WERI-Rb-1 (cell line): ENCODE results near the gene IFT22.

Source experiments
- DNase-seq: peaks from one replicate; pipeline ENCODE4 v3.0.0-alpha.2; 2020
- H3K27ac ChIP-seq: fragments of 250-450 bp; sonication (Bioruptor Pico); 2 replicates; pipeline ENCODE4 v1.5.1; 2020; ENCODE audit warnings: mild to moderate bottlenecking, moderate library complexity
- H3K27me3 ChIP-seq: fragments of 250-450 bp; sonication (Bioruptor Pico); 2 replicates; pipeline ENCODE4 v1.5.1; 2021; ENCODE audit warnings: mild to moderate bottlenecking, low read depth, moderate library complexity; ENCODE audit not compliant: insufficient read depth, severe bottlenecking
- H3K36me3 ChIP-seq: fragments of 250-450 bp; sonication (Bioruptor Pico); 2 replicates; pipeline ENCODE4 v1.5.1; 2020; ENCODE audit warnings: mild to moderate bottlenecking, moderate library complexity
- H3K4me3 ChIP-seq: 2 replicates; pipeline ENCODE4 v1.5.1; 2011; ENCODE audit warnings: low read depth, mild to moderate bottlenecking, control low read depth, low read length
- H3K9me3 ChIP-seq: fragments of 250-450 bp; sonication (Bioruptor Pico); 2 replicates; pipeline ENCODE4 v1.5.1; 2021; ENCODE audit warnings: mild to moderate bottlenecking, moderate library complexity; ENCODE audit not compliant: severe bottlenecking
- TF ChIP-seq, protein P1 (sequence below): IDR thresholded peaks from 2 replicates; pipeline ENCODE4 v1.5.1; 2011; ENCODE audit warnings: low read depth, mild to moderate bottlenecking, control low read depth, inconsistent platforms, low read length

The IFT22 gene

DNA sequence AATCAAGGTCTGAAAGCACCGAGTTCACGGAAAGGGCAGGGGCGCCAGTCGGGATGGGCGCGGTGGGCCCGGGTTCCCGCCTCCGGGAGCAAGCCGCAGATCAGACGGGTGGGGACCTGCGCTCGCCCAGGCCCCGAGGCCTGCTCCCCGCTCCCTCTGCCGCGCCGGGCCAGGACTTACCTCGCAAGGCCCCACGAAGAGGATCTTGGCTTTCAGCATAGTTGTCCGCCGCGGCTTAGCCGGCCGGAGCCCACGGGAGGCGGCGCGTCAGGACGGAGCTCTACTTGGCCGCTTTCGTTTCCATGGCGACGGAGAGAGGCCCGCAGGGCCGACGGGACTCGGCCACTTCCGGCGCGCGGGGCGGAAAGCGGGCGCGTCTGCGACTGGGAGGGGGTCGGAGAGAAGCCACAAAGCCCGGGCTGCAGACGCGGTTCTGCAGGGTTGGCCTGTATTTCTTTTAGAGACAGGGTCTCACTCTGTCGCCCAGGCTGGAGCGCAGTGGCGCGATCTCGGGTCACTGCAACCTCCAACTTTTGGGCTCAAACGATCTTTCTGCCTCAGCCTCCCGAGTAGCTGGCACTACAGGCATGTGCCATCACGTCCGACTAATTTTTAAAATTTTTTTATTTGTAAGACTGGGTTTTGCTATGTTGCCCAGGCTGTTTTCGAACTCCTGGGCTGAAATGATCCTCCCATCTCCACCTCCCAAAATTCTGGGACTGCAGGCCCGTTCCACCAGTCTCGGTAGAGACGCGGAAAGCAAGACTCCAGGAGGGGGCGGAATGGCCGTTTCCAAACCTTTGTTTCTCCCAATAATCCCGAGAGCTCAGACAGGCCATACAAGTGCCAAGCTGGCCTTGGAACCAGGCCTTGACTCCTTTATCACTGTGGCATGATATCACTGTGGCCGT is at the start of gene IFT22:
Gene IFT22, minus strand, starts transcription at position 322 of the 911 bp plus-strand sequence. Its CDS starts 103 bp downstream, at position 219.
- H3K9me3 ChIP-seq: no peaks in the 10 kb centered on the region
- TF ChIP-seq, protein P1, sequence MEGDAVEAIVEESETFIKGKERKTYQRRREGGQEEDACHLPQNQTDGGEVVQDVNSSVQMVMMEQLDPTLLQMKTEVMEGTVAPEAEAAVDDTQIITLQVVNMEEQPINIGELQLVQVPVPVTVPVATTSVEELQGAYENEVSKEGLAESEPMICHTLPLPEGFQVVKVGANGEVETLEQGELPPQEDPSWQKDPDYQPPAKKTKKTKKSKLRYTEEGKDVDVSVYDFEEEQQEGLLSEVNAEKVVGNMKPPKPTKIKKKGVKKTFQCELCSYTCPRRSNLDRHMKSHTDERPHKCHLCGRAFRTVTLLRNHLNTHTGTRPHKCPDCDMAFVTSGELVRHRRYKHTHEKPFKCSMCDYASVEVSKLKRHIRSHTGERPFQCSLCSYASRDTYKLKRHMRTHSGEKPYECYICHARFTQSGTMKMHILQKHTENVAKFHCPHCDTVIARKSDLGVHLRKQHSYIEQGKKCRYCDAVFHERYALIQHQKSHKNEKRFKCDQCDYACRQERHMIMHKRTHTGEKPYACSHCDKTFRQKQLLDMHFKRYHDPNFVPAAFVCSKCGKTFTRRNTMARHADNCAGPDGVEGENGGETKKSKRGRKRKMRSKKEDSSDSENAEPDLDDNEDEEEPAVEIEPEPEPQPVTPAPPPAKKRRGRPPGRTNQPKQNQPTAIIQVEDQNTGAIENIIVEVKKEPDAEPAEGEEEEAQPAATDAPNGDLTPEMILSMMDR: peak; percentile 65
- peaks cover 21% of the 10 kb centered on the region for H3K36me3 ChIP-seq
- H3K27ac ChIP-seq: peak within 1 kb of the TSS; percentile 85
- H3K27me3 ChIP-seq: no peaks in the 10 kb centered on the region
- peak; percentile 96 for DNase-seq
- H3K4me3 ChIP-seq: peak within 1 kb of the TSS; percentile 60

DNA sequence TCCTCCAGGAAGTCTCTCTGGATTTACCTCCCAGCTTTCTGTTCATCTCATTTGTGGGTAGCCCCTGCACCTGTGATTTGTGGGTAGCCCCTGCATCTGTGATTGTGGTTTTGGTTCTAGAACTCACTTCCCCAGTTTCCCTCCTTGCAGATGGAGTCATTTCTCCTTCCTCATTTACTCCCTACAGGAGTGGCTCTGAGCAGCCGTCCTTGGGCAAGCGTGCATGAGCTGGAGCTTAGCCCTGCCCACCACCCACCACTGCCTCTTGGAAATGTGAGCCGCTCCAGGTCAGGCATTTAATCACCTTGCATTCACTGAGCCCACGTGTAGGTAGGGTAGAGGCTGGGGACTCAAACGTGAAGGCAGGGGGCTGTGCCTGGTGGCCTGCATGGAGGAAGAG is 49.2 kb upstream of the IFT22 start:
- Histone ChIP-seq H3K27me3 (no peaks in the 10 kb centered on the region), H3K4me3 (no peak overlapping the region), H3K36me3 (no peaks in the 10 kb centered on the region), H3K9me3 (no peaks in the 10 kb centered on the region), H3K27ac (no peak overlapping the region)
- no peak for DNase-seq
- TF ChIP-seq, protein P1: no peak

DNA sequence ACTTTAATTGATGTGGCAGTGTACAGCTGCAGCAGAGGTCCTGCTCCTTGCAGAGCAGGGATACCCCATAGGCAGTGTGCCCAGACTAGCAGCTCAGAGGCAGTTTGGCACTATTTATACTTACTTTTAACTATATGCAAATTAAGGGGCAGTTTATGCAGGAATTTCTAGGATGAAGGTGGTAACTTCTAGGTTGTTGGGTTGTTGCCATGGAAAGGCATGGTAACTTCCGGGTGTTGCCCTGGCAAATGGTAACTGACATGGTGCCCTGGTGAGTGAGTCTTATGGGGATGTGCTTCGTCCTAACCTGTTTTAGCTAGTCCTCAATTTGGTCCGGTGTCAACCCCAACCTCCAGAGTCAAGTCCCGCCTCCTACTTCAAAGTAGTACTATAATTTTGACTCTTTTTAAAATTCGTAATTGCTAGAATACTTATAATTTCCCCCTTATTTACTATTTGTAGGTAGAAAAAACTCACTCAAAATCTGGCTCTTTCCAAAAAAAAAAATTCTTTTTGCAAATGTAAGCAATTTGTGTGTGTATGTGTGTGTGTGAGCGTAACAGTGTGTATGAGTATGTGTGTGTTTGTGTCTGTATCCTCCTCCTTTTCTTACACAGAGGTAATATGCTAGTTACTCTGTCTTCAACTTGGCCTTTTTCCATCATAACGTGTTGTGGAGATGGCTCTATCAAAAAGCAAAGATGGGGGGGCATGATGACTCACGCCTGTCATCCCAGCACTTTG is 47.0 kb upstream of the IFT22 start:
- no peak overlapping the region for H3K27ac ChIP-seq
- TF ChIP-seq, protein P1: no peak

DNA sequence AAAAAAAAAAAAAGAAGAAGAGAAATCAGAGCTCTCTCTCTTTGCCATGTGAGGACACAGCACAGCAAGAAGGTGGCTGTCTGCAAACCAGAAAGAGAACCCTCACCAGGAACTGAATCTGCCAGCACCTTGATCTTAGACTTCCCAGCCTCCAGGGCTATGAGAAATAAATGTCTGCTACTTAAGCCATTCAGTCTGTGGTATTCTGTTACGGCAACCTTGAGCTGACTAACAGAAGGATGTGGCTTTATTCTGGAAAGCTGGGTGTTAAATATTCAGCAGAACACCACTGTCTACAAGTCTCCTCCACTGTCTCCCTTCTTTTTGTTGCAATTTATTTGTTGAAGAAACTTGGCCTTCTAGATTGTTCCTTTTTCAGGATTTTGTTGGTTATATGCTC is 46.1 kb upstream of the IFT22 start:
- TF ChIP-seq, protein P1: no peak
- H3K4me3 ChIP-seq: no peak overlapping the region
- H3K9me3 ChIP-seq: no peaks in the 10 kb centered on the region
- DNase-seq: no peak
- H3K27me3 ChIP-seq: peaks cover 1% of the 10 kb centered on the region
- no peak overlapping the region for H3K27ac ChIP-seq
- no peaks in the 10 kb centered on the region for H3K36me3 ChIP-seq

More for the DNA sequence above, 47.0 kb upstream of the IFT22 start:
- Histone ChIP-seq H3K36me3 (no peaks in the 10 kb centered on the region), H3K27me3 (no peaks in the 10 kb centered on the region), H3K4me3 (no peak overlapping the region), H3K9me3 (no peaks in the 10 kb centered on the region)
- no peak for DNase-seq

DNA sequence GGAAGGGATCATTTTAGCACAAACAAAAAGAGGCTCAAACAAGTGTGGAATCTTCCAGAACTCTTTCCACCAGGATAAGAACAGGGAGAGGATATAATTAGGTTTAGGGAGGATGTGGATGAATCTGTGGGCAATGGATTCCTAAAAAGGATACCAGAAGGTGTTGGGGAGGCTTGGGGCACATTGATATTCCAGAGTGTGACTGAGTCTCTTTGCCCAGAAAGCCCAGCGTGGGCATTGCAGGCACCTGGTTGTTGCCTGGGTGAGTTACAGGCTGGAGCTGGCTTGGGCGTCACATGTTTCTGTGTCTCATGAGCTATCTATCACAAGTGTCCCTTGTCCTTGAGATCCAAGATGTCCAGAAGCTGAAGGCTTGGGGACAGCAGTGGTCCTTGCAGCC is 44.3 kb upstream of the IFT22 start:
- Histone ChIP-seq H3K27me3 (peaks cover 8% of the 10 kb centered on the region), H3K4me3 (no peak overlapping the region), H3K36me3 (no peaks in the 10 kb centered on the region), H3K27ac (no peak overlapping the region), H3K9me3 (no peaks in the 10 kb centered on the region)
- TF ChIP-seq, protein P1: no peak
- DNase-seq: no peak
